Peyer's patch (tissue), 4 donors: ENCODE data around the gene SMIM20. TPM values are rescaled to one million over a fixed set of nuclear protein-coding genes. Genes with fewer than 3 reads are reported as not detected.

Source experiments
- DNase-seq, 3 donors: peaks; one replicate each; pipeline ENCODE4 v3.0.0-alpha.2; 2017 to 2019
- H3K27ac ChIP-seq, 4 donors: fragments of 200-600 bp; sonication (generic); one replicate each; pipeline ENCODE4 v1.5.1; 2016 to 2019
- H3K27me3 ChIP-seq, 2 donors: fragments of 200-600 bp; sonication (generic); one replicate each; pipeline ENCODE4 v1.5.1; 2019
- H3K36me3 ChIP-seq, 3 donors: fragments of 200-600 bp; sonication (generic); one replicate each; pipeline ENCODE4 v1.5.1; 2016 to 2019
- H3K4me1 ChIP-seq, 4 donors: fragments of 200-600 bp; sonication (generic); one replicate each; pipeline ENCODE4 v1.5.1; 2016 to 2019
- H3K4me3 ChIP-seq, 4 donors: fragments of 200-600 bp; sonication (generic); 1 replicate in 3 of 4; 2 replicates in 1 of 4; pipeline ENCODE4 v1.5.1; 2016 to 2019; ENCODE audit warnings: mild to moderate bottlenecking in 1 of 4
- H3K9me3 ChIP-seq, 4 donors: fragments of 200-600 bp; sonication (generic); one replicate each; pipeline ENCODE4 v1.5.1; 2016 to 2019; ENCODE audit warnings: mild to moderate bottlenecking in 1 of 4
- POLR2A ChIP-seq, 2 donors: fragments of 450-650 bp; IDR thresholded peaks; one replicate each; pipeline ENCODE4 v1.5.1; 2017; ENCODE audit warnings: antibody characterized with exemption in 2 of 2, mild to moderate bottlenecking in 2 of 2, moderate library complexity in 2 of 2
- total RNA-seq, 4 donors: library from RNA; depleted of rRNA; stranded (reverse); fragments of >200 nt; gene quantifications; one replicate each; pipeline ENCODE4 v1.1.0, GENCODE V29; 2016
- TF ChIP-seq, protein P1 (sequence below), 6 experiments: fragments of 450-650 bp in 4 of 6; fragments of 200-600 bp in 2 of 6; sonication (generic) in 1 of 6; IDR thresholded peaks; one replicate each; pipeline ENCODE4 v1.5.1; 2017 to 2019; ENCODE audit warnings: antibody characterized with exemption in 6 of 6, mild to moderate bottlenecking in 3 of 6, moderate library complexity in 1 of 6

SMIM20 gene
- total RNA-seq, 4 donors from 2014 or later: 11.6 to 55.7 (median 31.3) TPM

DNA sequence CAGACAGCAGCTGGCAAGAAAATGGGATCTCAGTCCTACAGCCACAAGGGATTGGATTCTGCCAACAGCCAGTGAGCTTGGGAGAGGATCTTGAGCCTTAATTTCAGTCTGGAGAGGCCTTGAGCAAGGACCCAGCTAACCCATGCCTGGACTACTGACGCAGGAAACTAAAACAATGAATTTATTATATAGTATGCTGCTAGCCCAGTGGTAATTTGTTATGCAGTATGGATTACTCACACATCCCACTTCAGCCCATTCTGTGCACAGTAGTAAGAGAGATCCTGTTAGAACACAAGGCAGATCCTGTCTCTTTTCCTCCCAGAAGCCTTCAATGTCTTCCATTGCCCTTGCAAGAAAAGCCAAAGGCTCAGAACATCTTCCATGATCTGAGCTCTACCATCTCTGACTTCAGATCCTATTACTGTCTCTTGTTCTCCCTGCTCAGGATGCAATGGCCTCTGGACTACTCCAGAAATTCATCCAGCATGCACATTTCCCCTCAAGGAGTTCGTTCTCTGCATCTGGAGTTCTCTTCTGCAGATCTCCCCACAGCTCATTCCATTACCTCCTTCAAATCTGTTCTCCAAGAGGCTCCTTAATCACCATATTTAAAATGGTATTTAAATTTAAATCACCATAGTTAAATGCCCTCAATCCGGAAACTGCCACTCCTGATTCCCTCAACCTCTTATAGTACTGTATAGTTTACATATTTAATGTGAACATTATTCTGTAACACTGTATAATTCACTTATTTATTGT lies 27.6 kb downstream of the SMIM20 start:
- no peaks in the 10 kb centered on the region for H3K9me3 ChIP-seq
- H3K4me1 ChIP-seq: no peaks in the 10 kb centered on the region
- no peaks in the 10 kb centered on the region for H3K36me3 ChIP-seq
- DNase-seq: no peak
- no peak overlapping the region for H3K4me3 ChIP-seq
- TF ChIP-seq POLR2A (IDR thresholded peaks at IDR 0.05): no peak
- TF ChIP-seq, protein P1, sequence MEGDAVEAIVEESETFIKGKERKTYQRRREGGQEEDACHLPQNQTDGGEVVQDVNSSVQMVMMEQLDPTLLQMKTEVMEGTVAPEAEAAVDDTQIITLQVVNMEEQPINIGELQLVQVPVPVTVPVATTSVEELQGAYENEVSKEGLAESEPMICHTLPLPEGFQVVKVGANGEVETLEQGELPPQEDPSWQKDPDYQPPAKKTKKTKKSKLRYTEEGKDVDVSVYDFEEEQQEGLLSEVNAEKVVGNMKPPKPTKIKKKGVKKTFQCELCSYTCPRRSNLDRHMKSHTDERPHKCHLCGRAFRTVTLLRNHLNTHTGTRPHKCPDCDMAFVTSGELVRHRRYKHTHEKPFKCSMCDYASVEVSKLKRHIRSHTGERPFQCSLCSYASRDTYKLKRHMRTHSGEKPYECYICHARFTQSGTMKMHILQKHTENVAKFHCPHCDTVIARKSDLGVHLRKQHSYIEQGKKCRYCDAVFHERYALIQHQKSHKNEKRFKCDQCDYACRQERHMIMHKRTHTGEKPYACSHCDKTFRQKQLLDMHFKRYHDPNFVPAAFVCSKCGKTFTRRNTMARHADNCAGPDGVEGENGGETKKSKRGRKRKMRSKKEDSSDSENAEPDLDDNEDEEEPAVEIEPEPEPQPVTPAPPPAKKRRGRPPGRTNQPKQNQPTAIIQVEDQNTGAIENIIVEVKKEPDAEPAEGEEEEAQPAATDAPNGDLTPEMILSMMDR (IDR thresholded peaks at IDR 0.05): no peak
- no peaks in the 10 kb centered on the region for H3K27me3 ChIP-seq
- H3K27ac ChIP-seq: no peak overlapping the region

DNA sequence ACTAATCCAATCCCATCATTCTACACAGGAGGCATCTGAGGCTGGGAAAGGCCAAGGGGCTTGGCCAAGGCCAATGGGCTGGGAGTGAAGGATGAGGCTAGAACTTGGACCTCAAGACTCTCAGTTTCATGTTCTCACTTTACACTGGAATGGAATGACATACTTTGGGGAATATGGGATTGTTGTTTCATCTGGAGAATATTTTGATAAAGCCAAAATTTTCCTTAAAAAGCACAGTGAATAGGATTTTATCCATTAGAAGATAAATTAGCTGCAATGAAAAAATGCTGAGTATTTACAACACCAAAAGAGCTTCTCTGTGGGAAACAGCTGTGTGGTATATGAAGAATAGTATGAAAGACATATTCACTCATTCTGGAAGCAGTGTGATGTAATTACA lies 29.3 kb downstream of the SMIM20 start:
- no peak for DNase-seq
- TF ChIP-seq, protein P1 (IDR thresholded peaks at IDR 0.05): no peak
- TF ChIP-seq POLR2A (IDR thresholded peaks at IDR 0.05): no peak
- no peaks in the 10 kb centered on the region for H3K36me3 ChIP-seq
- no peak overlapping the region for H3K27ac ChIP-seq
- no peaks in the 10 kb centered on the region for H3K4me1 ChIP-seq
- no peak overlapping the region for H3K4me3 ChIP-seq
- no peaks in the 10 kb centered on the region for H3K27me3 ChIP-seq
- H3K9me3 ChIP-seq: no peaks in the 10 kb centered on the region

DNA sequence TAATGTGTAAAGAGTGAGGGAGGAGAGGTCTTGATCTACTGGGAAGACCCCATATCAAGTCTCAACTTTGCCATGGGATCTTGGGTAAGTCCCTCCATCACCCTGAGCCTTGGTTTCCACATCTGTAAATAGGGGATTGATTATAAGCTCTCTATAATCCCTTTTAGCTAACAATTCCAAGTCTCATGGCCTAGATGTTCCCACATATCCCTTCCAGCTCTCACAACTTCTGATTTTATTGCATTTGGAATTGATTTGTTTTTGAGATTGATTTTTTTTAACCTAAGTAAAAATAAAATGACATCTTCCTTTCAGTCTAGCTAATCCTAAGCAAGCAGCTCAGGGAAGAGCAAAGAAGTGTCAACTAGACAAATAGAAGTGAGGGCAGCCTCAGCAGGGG lies 29.8 kb downstream of the SMIM20 start:
- TF ChIP-seq POLR2A (IDR thresholded peaks at IDR 0.05): no peak
- TF ChIP-seq, protein P1 (IDR thresholded peaks at IDR 0.05): no peak
- Histone ChIP-seq H3K36me3 (no peaks in the 10 kb centered on the region), H3K27me3 (no peaks in the 10 kb centered on the region), H3K9me3 (no peaks in the 10 kb centered on the region), H3K4me3 (no peak overlapping the region), H3K27ac (no peak overlapping the region), H3K4me1 (no peaks in the 10 kb centered on the region)
- DNase-seq: no peak

DNA sequence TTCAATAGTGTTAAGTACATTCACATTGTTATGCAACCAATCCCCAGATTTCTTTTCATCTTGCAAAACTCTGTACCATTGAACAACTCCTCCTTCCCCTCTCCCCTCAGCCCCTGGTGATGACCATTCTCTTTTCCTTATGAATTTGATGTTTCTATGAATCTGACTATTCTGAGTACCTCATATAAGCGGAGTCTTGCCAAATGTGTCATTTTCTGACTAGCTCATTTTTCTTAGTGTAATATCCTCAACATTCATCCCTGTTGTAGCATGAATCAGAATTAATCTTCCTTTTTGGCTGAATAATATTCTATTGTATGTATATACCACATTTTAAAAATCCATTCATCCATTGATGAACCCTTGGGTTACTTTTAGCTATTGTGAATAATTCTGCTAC lies 34.0 kb downstream of the SMIM20 start:
- Histone ChIP-seq H3K9me3 (no peaks in the 10 kb centered on the region), H3K4me1 (peaks cover 0 to 15% (median 0%) of the 10 kb centered on the region in 4 donors), H3K27ac (no peak overlapping the region), H3K27me3 (no peaks in the 10 kb centered on the region), H3K4me3 (no peak overlapping the region), H3K36me3 (no peaks in the 10 kb centered on the region)
- no peak for TF ChIP-seq POLR2A (IDR thresholded peaks at IDR 0.05)
- TF ChIP-seq, protein P1 (IDR thresholded peaks at IDR 0.05): no peak
- no peak for DNase-seq

DNA sequence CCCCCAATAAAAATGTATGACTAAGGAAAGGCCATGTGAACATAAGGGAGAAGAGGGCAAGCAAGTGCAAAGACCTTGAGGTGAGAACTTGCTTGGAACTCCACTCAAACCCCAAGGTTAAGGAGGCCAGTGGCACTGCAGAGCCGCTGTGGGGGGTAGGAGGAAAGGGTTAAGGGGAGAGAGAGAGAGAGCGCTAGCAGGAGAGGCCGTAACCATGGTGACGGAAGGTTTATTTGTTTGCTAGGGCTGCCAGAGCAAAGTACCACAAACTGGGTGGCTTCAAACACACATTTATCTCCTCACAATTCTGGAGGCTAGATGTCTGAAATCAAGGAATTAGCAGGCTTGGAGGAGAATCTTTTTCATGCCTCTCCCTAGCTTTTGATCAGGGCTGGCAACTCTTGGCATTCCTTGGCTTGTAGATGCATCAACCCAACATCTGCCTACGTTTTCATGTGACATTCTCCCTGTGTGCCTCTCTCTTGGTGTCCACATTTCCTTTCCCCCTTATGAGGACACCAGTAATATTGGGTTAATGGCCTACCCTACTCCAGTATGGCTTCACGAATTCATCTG lies 35.2 kb downstream of the SMIM20 start:
- H3K27ac ChIP-seq: no peak overlapping the region
- H3K36me3 ChIP-seq: no peaks in the 10 kb centered on the region
- H3K4me3 ChIP-seq: no peak overlapping the region
- no peak for DNase-seq
- H3K27me3 ChIP-seq: no peaks in the 10 kb centered on the region
- H3K4me1 ChIP-seq: peaks cover 0 to 15% (median 0%) of the 10 kb centered on the region in 4 donors
- no peaks in the 10 kb centered on the region for H3K9me3 ChIP-seq
- TF ChIP-seq, protein P1 (IDR thresholded peaks at IDR 0.05): no peak
- no peak for TF ChIP-seq POLR2A (IDR thresholded peaks at IDR 0.05)
